WTC11 (cell line): Measurements from ENCODE around the gene SLC23A2. TPM values are rescaled to one million over a fixed set of nuclear protein-coding genes. Genes with fewer than 3 reads are reported as not detected.
A peak's percentile ranks its signal among the peaks of the same experiment; 100 is the strongest.

Experiments used
- ATAC-seq: fragments of 200-7000 bp; cut with Tn5 transposase; 2 replicates; pipeline ENCODE4 v1.10.0; 2021; ENCODE audit warnings: mild to moderate bottlenecking, moderate library complexity
- CTCF ChIA-PET: fragments of 300-600 bp; sonication (Branson Sonifier 250); formaldehyde crosslinking; loops from one replicate; lab custom pipeline; 2021; ENCODE audit warnings: antibody characterized with exemption; lab: Charles Lee
- POLR2A ChIA-PET: fragments of 350-600 bp; sonication (Branson Sonifier 250); formaldehyde crosslinking; loops from one replicate; lab custom pipeline; 2021; ENCODE audit warnings: antibody characterized with exemption; lab: Charles Lee
- DNase-seq: peaks from one replicate; pipeline ENCODE4 v3.0.0; 2021; ENCODE audit warnings: low spot score
- H3K27ac Mint-ChIP-seq: 2 replicates; pipeline ENCODE4 v1.8.0; 2021; ENCODE audit warnings: mixed read lengths
- H3K27me3 Mint-ChIP-seq: 2 replicates; pipeline ENCODE4 v1.8.0; 2021; ENCODE audit warnings: low read depth, mild to moderate bottlenecking, moderate library complexity, mixed read lengths
- H3K36me3 Mint-ChIP-seq: 2 replicates; pipeline ENCODE4 v1.8.0; 2021; ENCODE audit warnings: mixed read lengths
- H3K4me1 Mint-ChIP-seq: 2 replicates; pipeline ENCODE4 v1.8.0; 2022; ENCODE audit warnings: mixed read lengths
- H3K4me3 Mint-ChIP-seq: 2 replicates; pipeline ENCODE4 v1.8.0; 2021; ENCODE audit warnings: mild to moderate bottlenecking, moderate library complexity, mixed read lengths
- H3K9me3 Mint-ChIP-seq: 2 replicates; pipeline ENCODE4 v1.8.0; 2021; ENCODE audit warnings: mixed read lengths
- AR ChIP-seq: fragments of 250-450 bp; sonication (Bioruptor Pico); IDR thresholded peaks from 2 replicates; pipeline ENCODE4 v1.9.0; 2021; ENCODE audit warnings: mild to moderate bottlenecking
- ATF6 ChIP-seq: sonication (generic); formaldehyde crosslinking; IDR thresholded peaks from 2 replicates; pipeline ENCODE4 v1.8.1; 2023; ENCODE audit warnings: mild to moderate bottlenecking, missing genetic modification reagents
- CTCF ChIP-seq: fragments of 200-600 bp; IDR thresholded peaks from 2 replicates; pipeline ENCODE4 v1.8.0; 2022; ENCODE audit warnings: antibody characterized with exemption
- E2F4 ChIP-seq: sonication (generic); formaldehyde crosslinking; IDR thresholded peaks from 2 replicates; pipeline ENCODE4 v1.8.1; 2022; ENCODE audit warnings: low read depth, mild to moderate bottlenecking, moderate library complexity, missing genetic modification reagents, borderline replicate concordance
- HMGXB4 ChIP-seq: sonication (generic); formaldehyde crosslinking; IDR thresholded peaks from 2 replicates; pipeline ENCODE4 v1.8.1; 2023; ENCODE audit warnings: mild to moderate bottlenecking, moderate library complexity, missing genetic modification reagents
- NR1H2 ChIP-seq: sonication (generic); formaldehyde crosslinking; IDR thresholded peaks from 2 replicates; pipeline ENCODE4 v1.9.0; 2021; ENCODE audit warnings: mild to moderate bottlenecking, moderate library complexity, missing genetic modification reagents
- PRDM15 ChIP-seq: sonication (generic); formaldehyde crosslinking; IDR thresholded peaks from 2 replicates; pipeline ENCODE4 v1.8.0; 2022; ENCODE audit warnings: missing genetic modification reagents
- SMAD4 ChIP-seq: sonication (generic); formaldehyde crosslinking; IDR thresholded peaks from 2 replicates; pipeline ENCODE4 v1.8.0; 2022; ENCODE audit warnings: mild to moderate bottlenecking, missing genetic modification reagents
- STAT6 ChIP-seq: sonication (generic); formaldehyde crosslinking; conservative IDR thresholded peaks from 2 replicates; pipeline ENCODE4 v1.8.1; 2023; ENCODE audit warnings: mild to moderate bottlenecking, low read depth, missing genetic modification reagents, moderate library complexity
- TEAD1 ChIP-seq: sonication (generic); formaldehyde crosslinking; IDR thresholded peaks from 2 replicates; pipeline ENCODE4 v1.8.0; 2022; ENCODE audit warnings: mild to moderate bottlenecking, missing genetic modification reagents
- TP53 ChIP-seq: sonication (generic); formaldehyde crosslinking; IDR thresholded peaks from 2 replicates; pipeline ENCODE4 v1.8.1; 2023; ENCODE audit warnings: mild to moderate bottlenecking, missing genetic modification reagents
- USF1 ChIP-seq: sonication (generic); formaldehyde crosslinking; IDR thresholded peaks from 2 replicates; pipeline ENCODE4 v1.8.0; 2022; ENCODE audit warnings: mild to moderate bottlenecking, missing genetic modification reagents
- ZNF416 ChIP-seq: fragments of 250-450 bp; sonication (Bioruptor Pico); IDR thresholded peaks from 2 replicates; pipeline ENCODE4 v1.9.0; 2021; ENCODE audit warnings: mild to moderate bottlenecking, inconsistent platforms
- ZNF532 ChIP-seq: fragments of 250-450 bp; sonication (Bioruptor Pico); IDR thresholded peaks from 2 replicates; pipeline ENCODE4 v1.9.0; 2021; ENCODE audit warnings: mild to moderate bottlenecking, borderline replicate concordance
- total RNA-seq: library from RNA; stranded (reverse); gene quantifications from 3 replicates; pipeline ENCODE4 v1.2.3, GENCODE V29; 2021

The SLC23A2 gene
- total RNA-seq, 1 experiment from 2014 or later = 14.5 TPM

- H3K27me3 Mint-ChIP-seq = no peaks in the 10 kb centered on the region
- CTCF ChIA-PET = no interaction called here
- DNase-seq (no peak), ATAC-seq (no peak)
- H3K27ac Mint-ChIP-seq = peak overlapping the region; percentile 61
- peaks cover 18% of the 10 kb centered on the region for H3K4me1 Mint-ChIP-seq
- POLR2A ChIA-PET = interaction anchor here (1.1 kb wide), 1 partner anchor 209 kb away, joined by 4 read pairs; no protein-coding TSS in a partner anchor
- H3K36me3 Mint-ChIP-seq = peaks cover 11% of the 10 kb centered on the region
- no peaks in the 10 kb centered on the region for H3K9me3 Mint-ChIP-seq
- no peak overlapping the region for H3K4me3 Mint-ChIP-seq
- TF ChIP-seq NR1H2 (CRISPR knock-in tag) (no peak), CTCF (no peak), STAT6 (CRISPR knock-in tag) (no peak), ZNF532 (CRISPR knock-in tag) (no peak), USF1 (CRISPR knock-in tag) (no peak), E2F4 (CRISPR knock-in tag) (no peak), ATF6 (no peak), ZNF416 (CRISPR knock-in tag) (no peak), SMAD4 (CRISPR knock-in tag) (no peak), TP53 (CRISPR knock-in tag) (no peak), HMGXB4 (CRISPR knock-in tag) (no peak), AR (no peak), TEAD1 (no peak), PRDM15 (no peak)
Observed at GRCh38 chr20:4967752-4968477, 33.4 kb downstream of the SLC23A2 start.
